GM11168 (cell line): Measurements from ENCODE around the gene NAGK.
"Not testable (repeated sequence)": the region's sequence is repeated elsewhere in the genome, so short reads cannot be mapped to it uniquely, and the experiment has no call there.

ENCODE experiments used
- in situ Hi-C: fragments of 300-500 bp; cut with MboI; formaldehyde crosslinking; loops from one replicate; pipeline ENCODE4 v1.12.0; 2022; ENCODE audit warnings: low sequenced_read_pairs; ENCODE audit not compliant: unreplicated experiment

The NAGK gene

GRCh38 chr2:71102981-71103681 lies 34.7 kb downstream of the NAGK start:
- in situ Hi-C loops, result no loop called here

- in situ Hi-C loops, result no loop called here
These were observed 35.4 kb downstream of the NAGK start for GRCh38 chr2:71103809-71104208.

- in situ Hi-C loops, result not testable (repeated sequence)
These were observed 38.0 kb downstream of the NAGK start for GRCh38 chr2:71106463-71106862.

- in situ Hi-C loops, result no loop called here
These were observed 39.6 kb downstream of the NAGK start for GRCh38 chr2:71108091-71108490.

- in situ Hi-C loops, result no loop called here
These were observed 45.4 kb downstream of the NAGK start for GRCh38 chr2:71113843-71114242.

GRCh38 chr2:71117063-71117462 lies 48.6 kb downstream of the NAGK start:
- in situ Hi-C loops, result no loop called here

- in situ Hi-C loops, result no loop called here
These were observed 51.7 kb downstream of the NAGK start for GRCh38 chr2:71120195-71120594.

- in situ Hi-C loops, result no loop called here
These were observed 53.0 kb downstream of the NAGK start for GRCh38 chr2:71121479-71121878.

GRCh38 chr2:71122387-71123298 lies 54.2 kb downstream of the NAGK start:
- in situ Hi-C loops, result no loop called here

- in situ Hi-C loops, result no loop called here
These were observed 57.3 kb downstream of the NAGK start for GRCh38 chr2:71125506-71126294.

- in situ Hi-C loops, result no loop called here
These were observed 58.5 kb downstream of the NAGK start for GRCh38 chr2:71126957-71127356.
